ENCODE measurements around the gene SLC35F1.
"Not testable (repeated sequence)": the region's sequence is repeated elsewhere in the genome, so short reads cannot be mapped to it uniquely, and the experiment has no call there.

Gene SLC35F1

DNA sequence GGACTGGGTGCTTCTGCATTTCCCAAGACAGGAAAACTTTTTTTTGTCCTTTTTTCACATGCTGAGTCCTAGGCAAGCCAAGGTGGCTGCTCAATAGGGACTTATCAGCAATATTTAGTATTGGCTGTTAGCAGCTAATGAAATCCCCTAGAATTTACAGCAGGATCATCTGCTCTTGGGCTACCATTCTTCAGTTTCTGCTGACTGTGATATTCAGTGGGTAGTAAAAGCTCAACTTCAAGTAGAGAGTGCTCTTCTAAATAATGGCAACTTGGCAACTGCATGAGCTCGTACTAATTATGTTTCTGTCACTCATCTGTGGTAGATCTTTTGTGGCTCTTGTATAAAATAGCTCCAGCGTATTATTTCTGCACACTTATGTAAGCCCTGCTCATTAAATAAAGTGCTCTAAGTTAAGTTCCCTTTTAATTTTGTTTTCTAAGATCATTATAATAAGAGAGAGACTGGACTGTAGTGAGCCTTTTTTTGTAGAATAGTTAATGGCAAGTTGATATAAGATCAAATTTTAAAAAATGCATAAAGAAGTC, 110.3 kb downstream of the SLC35F1 start:
- no peaks in the 10 kb centered on the region for H3K4me1 Mint-ChIP-seq
- no peak overlapping the region for H3K27ac Mint-ChIP-seq
- H3K9me3 Mint-ChIP-seq, result peaks cover 3% of the 10 kb centered on the region
- no peaks in the 10 kb centered on the region for H3K27me3 Mint-ChIP-seq
- no peaks in the 10 kb centered on the region for H3K36me3 Mint-ChIP-seq
- no peak overlapping the region for H3K4me3 Mint-ChIP-seq
- ATAC-seq, result no peak

GRCh38 chr6:118023771-118024170, 116.7 kb downstream of the SLC35F1 start:
- Mint-ChIP-seq H3K36me3 (no peaks in the 10 kb centered on the region), H3K4me3 (no peak overlapping the region), H3K27me3 (no peaks in the 10 kb centered on the region), H3K27ac (no peak overlapping the region), H3K4me1 (no peaks in the 10 kb centered on the region), H3K9me3 (peaks cover 4% of the 10 kb centered on the region)
- ATAC-seq, result no peak

GRCh38 chr6:118029967-118030366, 122.9 kb downstream of the SLC35F1 start:
- H3K36me3 Mint-ChIP-seq, result no peaks in the 10 kb centered on the region
- H3K4me3 Mint-ChIP-seq, result no peak overlapping the region
- H3K27me3 Mint-ChIP-seq, result no peaks in the 10 kb centered on the region
- H3K4me1 Mint-ChIP-seq, result no peaks in the 10 kb centered on the region
- ATAC-seq, result no peak
- H3K27ac Mint-ChIP-seq, result no peak overlapping the region
- H3K9me3 Mint-ChIP-seq, result no peaks in the 10 kb centered on the region

GRCh38 chr6:118037479-118037878, 130.4 kb downstream of the SLC35F1 start:
- H3K9me3 Mint-ChIP-seq, H3K36me3 Mint-ChIP-seq, ATAC-seq, H3K4me1 Mint-ChIP-seq, H3K27me3 Mint-ChIP-seq, H3K4me3 Mint-ChIP-seq, H3K27ac Mint-ChIP-seq: not testable (repeated sequence)

DNA sequence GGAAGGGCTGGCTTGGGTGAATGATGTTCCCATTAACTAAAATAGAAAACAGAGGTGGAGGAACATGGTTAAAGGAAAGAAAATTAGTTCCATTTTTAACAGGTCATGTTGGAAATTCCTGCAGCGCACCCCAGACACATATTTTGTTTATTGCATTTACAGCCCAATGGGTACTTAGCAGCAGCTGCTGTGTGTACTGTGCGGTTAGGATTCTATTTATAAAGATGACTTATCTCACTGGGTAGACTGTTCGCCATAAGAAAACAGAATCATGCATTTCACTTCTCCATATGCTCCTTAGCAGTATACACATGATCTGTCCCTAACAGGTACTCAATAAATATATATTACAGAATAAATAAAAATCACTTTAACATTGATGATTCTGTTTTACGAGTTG, 135.8 kb downstream of the SLC35F1 start:
- Mint-ChIP-seq H3K27ac (no peak overlapping the region), H3K36me3 (no peaks in the 10 kb centered on the region), H3K4me3 (no peak overlapping the region), H3K4me1 (no peaks in the 10 kb centered on the region), H3K27me3 (no peaks in the 10 kb centered on the region), H3K9me3 (peaks cover 4% of the 10 kb centered on the region)
- no peak for ATAC-seq

GRCh38 chr6:118044275-118044674, 137.2 kb downstream of the SLC35F1 start:
- no peaks in the 10 kb centered on the region for H3K36me3 Mint-ChIP-seq
- no peak overlapping the region for H3K27ac Mint-ChIP-seq
- H3K9me3 Mint-ChIP-seq, result peaks cover 4% of the 10 kb centered on the region
- no peak overlapping the region for H3K4me3 Mint-ChIP-seq
- H3K4me1 Mint-ChIP-seq, result no peaks in the 10 kb centered on the region
- no peak for ATAC-seq
- H3K27me3 Mint-ChIP-seq, result no peaks in the 10 kb centered on the region

DNA sequence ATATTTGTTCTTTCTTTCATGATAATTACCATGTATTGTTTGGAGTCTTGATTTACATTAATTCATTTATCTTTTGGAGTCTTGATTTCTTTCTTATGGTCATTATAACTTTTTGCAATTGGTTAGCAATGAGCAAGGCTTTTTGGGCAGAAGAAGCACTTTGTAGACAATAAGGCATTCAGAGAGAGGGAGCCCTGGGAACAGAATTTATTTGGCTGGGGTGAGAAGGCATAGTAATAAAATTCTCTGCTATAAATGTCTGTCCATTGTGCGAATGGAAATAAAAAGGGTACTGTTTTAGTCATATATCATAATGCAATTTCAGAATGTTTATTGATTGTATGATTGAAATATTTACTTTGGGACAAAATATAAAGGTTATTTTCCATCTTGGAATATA, 147.0 kb downstream of the SLC35F1 start:
- Mint-ChIP-seq H3K4me3 (no peak overlapping the region), H3K9me3 (peaks cover 3% of the 10 kb centered on the region), H3K36me3 (no peaks in the 10 kb centered on the region), H3K27me3 (no peaks in the 10 kb centered on the region), H3K27ac (no peak overlapping the region), H3K4me1 (no peaks in the 10 kb centered on the region)
- no peak for ATAC-seq

GRCh38 chr6:118061666-118062065, 154.6 kb downstream of the SLC35F1 start:
- Mint-ChIP-seq H3K4me1 (no peaks in the 10 kb centered on the region), H3K27me3 (no peaks in the 10 kb centered on the region)
- ATAC-seq, result no peak

GRCh38 chr6:118080547-118080946, 173.5 kb downstream of the SLC35F1 start:
- no peak for ATAC-seq
- no peaks in the 10 kb centered on the region for H3K36me3 Mint-ChIP-seq
- no peaks in the 10 kb centered on the region for H3K4me1 Mint-ChIP-seq
- no peak overlapping the region for H3K4me3 Mint-ChIP-seq
- H3K27ac Mint-ChIP-seq, result no peak overlapping the region
- H3K27me3 Mint-ChIP-seq, result no peaks in the 10 kb centered on the region
- H3K9me3 Mint-ChIP-seq, result peaks cover 2% of the 10 kb centered on the region

More at GRCh38 chr6:118061666-118062065, 154.6 kb downstream of the SLC35F1 start:
- H3K9me3 Mint-ChIP-seq, result peaks cover 3% of the 10 kb centered on the region
- H3K4me3 Mint-ChIP-seq, result no peak overlapping the region
- no peaks in the 10 kb centered on the region for H3K36me3 Mint-ChIP-seq
- H3K27ac Mint-ChIP-seq, result no peak overlapping the region

GRCh38 chr6:118083711-118084110, 176.6 kb downstream of the SLC35F1 start:
- Mint-ChIP-seq H3K27ac (no peak overlapping the region), H3K4me3 (no peak overlapping the region), H3K36me3 (no peaks in the 10 kb centered on the region)

GRCh38 chr6:118085665-118086064, 178.6 kb downstream of the SLC35F1 start:
- Mint-ChIP-seq H3K4me1 (no peaks in the 10 kb centered on the region), H3K27ac (no peak overlapping the region), H3K36me3 (no peaks in the 10 kb centered on the region), H3K4me3 (no peak overlapping the region), H3K9me3 (peaks cover under 1% of the 10 kb centered on the region), H3K27me3 (no peaks in the 10 kb centered on the region)
- no peak for ATAC-seq

More at GRCh38 chr6:118083711-118084110, 176.6 kb downstream of the SLC35F1 start:
- Mint-ChIP-seq H3K27me3 (no peaks in the 10 kb centered on the region), H3K4me1 (no peaks in the 10 kb centered on the region), H3K9me3 (no peaks in the 10 kb centered on the region)
- no peak for ATAC-seq

DNA sequence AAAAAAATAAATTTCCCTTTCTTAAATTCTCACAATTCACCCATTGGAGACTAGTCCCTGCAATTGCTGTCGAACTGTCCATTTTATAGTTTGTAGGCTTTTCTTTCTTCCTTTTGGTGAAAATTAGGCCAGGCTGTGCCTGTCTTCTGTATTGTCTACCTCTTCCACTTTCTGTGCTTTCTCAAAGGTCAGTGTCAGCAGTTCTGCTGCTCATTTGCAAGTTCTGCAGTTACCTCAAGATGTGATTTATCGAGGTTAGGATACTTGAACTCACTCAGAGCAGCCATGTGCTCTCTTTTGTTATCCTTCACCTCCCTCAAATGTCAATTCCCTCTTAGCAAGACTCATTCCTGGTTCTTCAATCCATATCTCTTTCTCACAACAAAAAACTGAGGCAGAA, 179.1 kb downstream of the SLC35F1 start:
- no peaks in the 10 kb centered on the region for H3K27me3 Mint-ChIP-seq
- no peaks in the 10 kb centered on the region for H3K36me3 Mint-ChIP-seq
- no peak for ATAC-seq
- no peak overlapping the region for H3K4me3 Mint-ChIP-seq
- H3K27ac Mint-ChIP-seq, result no peak overlapping the region
- no peaks in the 10 kb centered on the region for H3K4me1 Mint-ChIP-seq
- H3K9me3 Mint-ChIP-seq, result peaks cover 4% of the 10 kb centered on the region

GRCh38 chr6:118092086-118092485, 185.0 kb downstream of the SLC35F1 start:
- no peak overlapping the region for H3K4me3 Mint-ChIP-seq
- no peaks in the 10 kb centered on the region for H3K36me3 Mint-ChIP-seq
- no peak overlapping the region for H3K27ac Mint-ChIP-seq
- no peaks in the 10 kb centered on the region for H3K4me1 Mint-ChIP-seq
- ATAC-seq, result no peak
- peaks cover 19% of the 10 kb centered on the region for H3K9me3 Mint-ChIP-seq
- no peaks in the 10 kb centered on the region for H3K27me3 Mint-ChIP-seq

DNA sequence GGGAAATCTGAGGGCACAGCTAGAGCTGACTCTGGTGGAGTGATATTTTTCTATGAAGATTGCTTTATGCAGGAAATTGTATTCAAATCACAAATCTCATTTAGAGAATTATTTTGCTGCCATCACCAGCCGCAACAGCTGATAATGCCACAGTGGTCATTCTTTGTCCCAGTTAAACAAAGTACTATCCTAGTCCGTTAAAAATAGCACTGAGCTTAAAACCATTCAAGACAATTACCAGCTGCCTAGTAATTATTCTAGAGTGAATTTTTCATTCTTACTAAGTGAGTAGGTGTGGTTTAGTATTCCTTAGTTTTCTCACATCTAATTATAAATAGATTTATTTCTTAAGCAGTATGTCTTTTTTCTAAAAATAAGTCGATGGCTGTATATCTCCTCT, 190.5 kb downstream of the SLC35F1 start:
- Mint-ChIP-seq H3K27me3 (no peaks in the 10 kb centered on the region), H3K4me1 (no peaks in the 10 kb centered on the region), H3K27ac (no peak overlapping the region), H3K36me3 (no peaks in the 10 kb centered on the region), H3K4me3 (no peak overlapping the region), H3K9me3 (peaks cover 10% of the 10 kb centered on the region)
- ATAC-seq, result no peak

DNA sequence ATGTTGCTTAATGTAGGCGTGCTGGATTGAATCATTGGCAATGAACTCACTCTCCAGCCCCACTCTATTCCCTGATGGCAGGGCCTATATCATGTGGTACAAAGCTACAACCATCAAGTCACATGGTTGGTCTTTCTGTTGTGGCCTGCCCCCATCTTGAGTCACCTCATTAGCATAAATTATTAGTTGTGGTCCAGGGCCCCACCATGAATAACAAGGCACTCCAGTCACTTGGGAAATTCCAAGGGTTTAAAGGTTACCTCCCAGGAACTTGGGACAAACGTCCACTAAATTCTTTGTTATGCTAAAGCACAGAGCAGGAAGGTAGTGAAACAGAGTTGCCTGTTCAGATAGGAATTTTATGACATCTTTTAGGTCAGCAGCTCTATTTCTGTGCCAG, 193.7 kb downstream of the SLC35F1 start:
- Mint-ChIP-seq H3K27me3 (no peaks in the 10 kb centered on the region), H3K4me3 (no peak overlapping the region), H3K4me1 (no peaks in the 10 kb centered on the region), H3K27ac (no peak overlapping the region), H3K36me3 (no peaks in the 10 kb centered on the region), H3K9me3 (no peaks in the 10 kb centered on the region)
- ATAC-seq, result no peak

DNA sequence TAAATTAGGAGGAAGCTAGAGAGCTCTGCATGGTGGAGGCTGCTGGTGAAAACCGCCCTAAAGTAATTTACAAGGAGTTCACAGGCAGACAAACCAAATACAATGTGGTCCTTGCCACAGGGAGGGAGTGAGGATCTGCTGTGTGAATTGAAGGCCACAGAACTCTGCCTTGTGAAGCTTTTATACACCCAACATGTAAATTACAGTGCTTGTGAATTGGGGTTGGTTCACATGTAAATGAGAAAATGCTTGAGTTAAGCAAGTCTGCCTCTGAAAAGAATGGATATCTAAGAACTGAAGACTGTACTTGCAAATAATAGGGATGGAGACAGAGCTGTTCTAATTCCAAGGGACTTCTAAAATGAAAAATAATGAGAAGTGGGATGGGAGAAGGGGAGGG, 194.2 kb downstream of the SLC35F1 start:
- no peak for ATAC-seq
- H3K36me3 Mint-ChIP-seq, result no peaks in the 10 kb centered on the region
- H3K4me3 Mint-ChIP-seq, result no peak overlapping the region
- H3K27me3 Mint-ChIP-seq, result no peaks in the 10 kb centered on the region
- H3K27ac Mint-ChIP-seq, result no peak overlapping the region
- H3K9me3 Mint-ChIP-seq, result no peaks in the 10 kb centered on the region
- no peaks in the 10 kb centered on the region for H3K4me1 Mint-ChIP-seq

DNA sequence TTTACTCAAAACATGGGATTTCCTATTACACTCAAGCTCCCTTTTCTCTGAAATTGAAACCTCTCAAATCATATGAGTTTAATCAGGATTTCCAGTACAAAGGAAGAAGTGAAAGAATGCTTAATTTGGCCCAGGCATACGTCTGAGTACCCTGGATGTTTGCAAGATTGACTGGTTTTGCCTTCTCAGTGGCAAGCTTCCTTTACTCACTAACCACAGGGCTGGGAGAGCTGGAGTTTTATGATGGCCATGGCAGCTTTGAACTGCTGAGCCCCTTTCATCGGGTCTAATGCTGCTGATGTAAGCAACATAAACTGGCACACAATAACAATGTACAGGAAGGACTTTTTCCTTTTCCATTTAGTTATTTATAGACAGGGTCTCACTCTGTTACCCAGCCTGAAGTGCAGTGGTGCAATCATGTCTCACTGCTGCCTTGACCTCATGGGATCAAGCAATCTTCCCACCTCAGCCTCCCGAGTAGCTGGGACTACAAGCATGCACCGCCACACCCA, 194.8 kb downstream of the SLC35F1 start:
- Mint-ChIP-seq H3K9me3 (no peaks in the 10 kb centered on the region), H3K36me3 (no peaks in the 10 kb centered on the region), H3K4me3 (no peak overlapping the region), H3K4me1 (no peaks in the 10 kb centered on the region), H3K27ac (no peak overlapping the region), H3K27me3 (no peaks in the 10 kb centered on the region)
- ATAC-seq, result no peak
